Measurements from ENCODE around the gene AP5S1.
"Not testable (repeated sequence)": the region's sequence is repeated elsewhere in the genome, so short reads cannot be mapped to it uniquely, and the experiment has no call there.

AP5S1 gene

GRCh38 chr20:3812975-3813847 lies 7.1 kb upstream of the AP5S1 start:
- no peak for DNase-seq

GRCh38 chr20:3813848-3814581 lies 6.3 kb upstream of the AP5S1 start:
- DNase-seq, result no peak

- DNase-seq, result no peak
These were observed 5.3 kb upstream of the AP5S1 start for GRCh38 chr20:3814928-3815495.

- DNase-seq, result no peak
These were observed 4.5 kb upstream of the AP5S1 start for GRCh38 chr20:3815703-3816315.

GRCh38 chr20:3818155-3819151 lies 1.9 kb upstream of the AP5S1 start:
- DNase-seq, result peak; percentile 86

GRCh38 chr20:3819411-3820047 lies 818 bp upstream of the AP5S1 start:
- DNase-seq, result no peak

GRCh38 chr20:3820901-3821727 lies 767 bp downstream of the AP5S1 start:
- DNase-seq, result no peak

- DNase-seq, result no peak
These were observed 1.6 kb downstream of the AP5S1 start for GRCh38 chr20:3821996-3822395.

GRCh38 chr20:3823881-3824280 lies 3.5 kb downstream of the AP5S1 start:
- DNase-seq, result no peak

GRCh38 chr20:3825526-3825925 lies 5.2 kb downstream of the AP5S1 start:
- no peak for DNase-seq

- no peak for DNase-seq
These were observed 6.1 kb downstream of the AP5S1 start for GRCh38 chr20:3826420-3826819.

GRCh38 chr20:3828798-3829197 lies 8.5 kb downstream of the AP5S1 start:
- no peak for DNase-seq

- DNase-seq, result not testable (repeated sequence)
These were observed 9.5 kb downstream of the AP5S1 start for GRCh38 chr20:3829891-3830290.

GRCh38 chr20:3836132-3836531 lies 15.8 kb downstream of the AP5S1 start:
- no peak for DNase-seq

GRCh38 chr20:3839328-3839727 lies 19.0 kb downstream of the AP5S1 start:
- DNase-seq, result no peak

GRCh38 chr20:3840201-3840600 lies 19.9 kb downstream of the AP5S1 start:
- not testable (repeated sequence) for DNase-seq

- no peak for DNase-seq
These were observed 22.1 kb downstream of the AP5S1 start for GRCh38 chr20:3842348-3842930.

- DNase-seq, result no peak
These were observed 23.1 kb downstream of the AP5S1 start for GRCh38 chr20:3843490-3843889.

GRCh38 chr20:3843990-3844619 lies 23.8 kb downstream of the AP5S1 start:
- not testable (repeated sequence) for DNase-seq

- DNase-seq, result no peak
These were observed 26.0 kb downstream of the AP5S1 start for GRCh38 chr20:3846378-3846739.
